HG02981 (cell line): Measurements from ENCODE around the gene SLC13A1.
"Not testable (repeated sequence)": the region's sequence is repeated elsewhere in the genome, so short reads cannot be mapped to it uniquely, and the experiment has no call there.

ENCODE experiments used
- ATAC-seq: cut with Tn5 transposase; IDR thresholded peaks from one replicate; pipeline ENCODE4 v1.9.1; 2021; ENCODE audit warnings: mild to moderate bottlenecking, moderate library complexity; ENCODE audit not compliant: unreplicated experiment

The SLC13A1 gene, protein sequence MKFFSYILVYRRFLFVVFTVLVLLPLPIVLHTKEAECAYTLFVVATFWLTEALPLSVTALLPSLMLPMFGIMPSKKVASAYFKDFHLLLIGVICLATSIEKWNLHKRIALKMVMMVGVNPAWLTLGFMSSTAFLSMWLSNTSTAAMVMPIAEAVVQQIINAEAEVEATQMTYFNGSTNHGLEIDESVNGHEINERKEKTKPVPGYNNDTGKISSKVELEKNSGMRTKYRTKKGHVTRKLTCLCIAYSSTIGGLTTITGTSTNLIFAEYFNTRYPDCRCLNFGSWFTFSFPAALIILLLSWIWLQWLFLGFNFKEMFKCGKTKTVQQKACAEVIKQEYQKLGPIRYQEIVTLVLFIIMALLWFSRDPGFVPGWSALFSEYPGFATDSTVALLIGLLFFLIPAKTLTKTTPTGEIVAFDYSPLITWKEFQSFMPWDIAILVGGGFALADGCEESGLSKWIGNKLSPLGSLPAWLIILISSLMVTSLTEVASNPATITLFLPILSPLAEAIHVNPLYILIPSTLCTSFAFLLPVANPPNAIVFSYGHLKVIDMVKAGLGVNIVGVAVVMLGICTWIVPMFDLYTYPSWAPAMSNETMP

GRCh38 chr7:123199883-123200282 is at the start of gene SLC13A1:
SLC13A1 (minus strand) TSS chr7:123199969; CDS start chr7:123199946, 23 bp downstream.
- no peak for ATAC-seq

DNA sequence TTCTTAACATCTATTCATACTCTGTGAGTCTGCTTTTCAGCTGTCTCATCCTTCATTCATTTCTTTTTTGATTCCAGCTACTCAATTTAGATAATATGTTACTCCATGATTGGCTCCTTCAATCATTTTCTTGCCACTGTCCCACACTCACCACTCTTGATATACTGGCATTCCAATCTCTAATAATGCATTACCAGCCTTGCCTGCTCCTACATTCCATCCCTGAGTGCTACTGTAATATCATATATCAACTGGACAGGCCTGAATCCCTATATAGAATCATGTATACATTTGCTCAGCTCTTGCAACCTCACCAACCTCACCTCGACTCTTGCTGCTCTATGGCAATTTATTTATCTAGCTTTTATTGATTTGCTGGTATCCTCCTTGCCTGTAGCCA is 45.0 kb upstream of the SLC13A1 start:
- ATAC-seq: no peak

DNA sequence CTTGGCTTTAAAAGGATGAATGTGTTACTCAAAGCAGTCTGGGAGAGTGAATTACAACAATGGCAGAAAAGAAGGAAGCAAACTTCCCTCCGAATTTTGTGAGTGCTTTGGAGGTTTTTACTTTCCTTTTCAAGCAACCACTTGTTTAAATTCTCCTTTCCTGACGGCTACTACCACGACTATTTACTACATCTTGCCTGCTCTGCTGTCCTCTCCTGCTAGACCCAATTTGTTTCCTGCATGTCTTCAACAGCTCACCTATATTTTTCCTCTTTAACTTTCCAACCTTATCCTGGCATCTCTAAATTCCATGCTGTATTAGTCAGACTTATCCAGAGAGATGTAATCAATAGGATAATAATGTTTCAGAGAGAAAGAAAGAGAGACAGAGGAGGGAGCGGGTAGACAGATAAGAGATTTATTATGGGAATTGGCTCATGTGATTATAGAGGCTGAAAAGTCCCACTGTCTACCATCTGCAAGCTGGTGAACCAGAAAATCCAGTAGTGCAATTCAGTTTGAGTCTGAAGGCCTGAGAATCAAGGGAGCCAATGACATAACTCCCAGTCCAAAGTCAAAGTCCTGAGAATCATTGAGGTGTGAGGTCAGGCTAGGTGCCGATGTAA is 42.8 kb upstream of the SLC13A1 start:
- no peak for ATAC-seq

DNA sequence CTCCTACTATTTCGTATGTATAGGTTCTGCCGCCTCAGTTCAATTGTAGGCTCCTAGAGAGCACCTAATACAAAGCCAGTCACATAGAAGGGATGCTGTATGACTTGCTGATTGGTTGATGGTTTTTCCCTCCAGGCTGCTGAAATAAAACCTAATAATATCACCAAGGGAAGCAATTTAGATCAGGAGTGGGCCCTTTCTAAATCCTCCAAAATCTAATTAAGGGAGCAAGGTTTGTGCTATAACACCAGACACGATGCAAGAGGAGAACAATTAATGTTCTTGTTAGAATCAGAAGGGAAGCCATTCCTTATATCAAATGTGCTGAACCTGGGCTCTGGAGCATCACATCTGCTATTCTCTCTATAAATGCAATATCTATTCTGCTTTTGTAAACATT is 42.0 kb upstream of the SLC13A1 start:
- ATAC-seq: no peak

DNA sequence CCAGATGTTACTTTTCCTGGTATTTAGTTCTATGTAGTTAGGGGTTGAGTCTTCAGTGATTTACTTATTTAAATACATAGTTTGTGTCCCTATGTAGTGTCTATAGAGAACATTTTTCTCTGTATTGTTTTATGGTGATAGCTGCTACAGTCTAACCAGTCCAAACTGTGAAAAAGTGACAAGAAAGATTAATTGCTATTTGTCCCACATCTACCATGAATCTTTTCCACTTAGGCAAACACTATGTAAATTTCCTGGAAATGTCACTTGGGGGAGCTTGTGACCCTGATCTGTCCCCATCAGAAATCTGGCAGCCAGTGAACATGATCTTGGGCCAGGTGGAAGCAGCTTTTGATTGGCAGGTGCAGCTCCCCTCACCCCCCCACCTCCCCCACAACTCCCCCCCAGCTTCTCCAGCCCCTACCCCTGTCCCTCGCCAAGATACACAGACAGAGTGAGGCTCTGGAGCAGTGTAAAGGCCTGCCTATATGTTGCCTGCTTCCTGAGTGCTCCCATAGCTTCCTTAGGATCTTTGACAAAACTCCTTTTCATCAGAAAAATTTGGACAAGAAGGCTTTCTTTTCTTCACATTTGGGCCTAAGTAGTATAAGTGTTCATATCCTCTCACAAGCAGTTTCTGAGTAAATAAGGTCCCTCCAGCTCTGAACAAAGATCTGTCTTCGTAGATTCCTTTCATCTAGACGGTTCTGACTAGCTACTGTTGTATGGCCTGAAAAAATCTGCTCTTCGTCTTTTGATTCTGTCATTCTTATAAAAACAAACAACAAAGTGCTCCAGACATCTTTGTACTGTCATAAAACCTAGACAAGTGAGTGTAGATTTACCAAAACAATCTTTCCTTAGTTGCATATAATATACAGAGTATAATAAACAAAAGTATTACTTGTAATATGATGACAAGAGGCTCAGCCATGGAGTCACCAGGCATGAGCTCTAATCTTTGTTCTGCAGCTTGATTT is 31.5 kb upstream of the SLC13A1 start:
- ATAC-seq: no peak

DNA sequence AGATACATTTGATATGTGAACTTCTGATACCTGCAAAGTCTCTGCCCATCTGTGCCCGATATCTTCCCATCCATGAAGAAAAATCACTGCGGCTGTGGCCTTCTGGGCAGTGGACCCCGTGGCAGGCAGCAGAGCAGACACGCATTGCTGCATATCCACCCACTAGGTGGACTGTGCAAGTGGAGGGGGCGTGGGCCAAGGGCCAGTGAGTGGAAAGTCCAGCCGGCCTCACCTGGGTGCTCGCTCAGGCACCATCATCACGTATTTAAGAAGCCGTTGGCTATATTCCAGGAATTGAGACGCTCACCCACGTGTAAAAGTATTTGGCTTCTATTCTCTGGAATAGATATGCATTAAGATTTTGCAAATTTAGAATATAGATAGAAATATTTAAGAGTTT is 30.8 kb upstream of the SLC13A1 start:
- ATAC-seq: no peak

- no peak for ATAC-seq
Measured at GRCh38 chr7:123230147-123230546, 30.4 kb upstream of the SLC13A1 start.

- ATAC-seq: no peak
Measured at GRCh38 chr7:123229426-123229825, 29.7 kb upstream of the SLC13A1 start.

GRCh38 chr7:123227666-123228065 is 27.9 kb upstream of the SLC13A1 start:
- ATAC-seq: not testable (repeated sequence)

DNA sequence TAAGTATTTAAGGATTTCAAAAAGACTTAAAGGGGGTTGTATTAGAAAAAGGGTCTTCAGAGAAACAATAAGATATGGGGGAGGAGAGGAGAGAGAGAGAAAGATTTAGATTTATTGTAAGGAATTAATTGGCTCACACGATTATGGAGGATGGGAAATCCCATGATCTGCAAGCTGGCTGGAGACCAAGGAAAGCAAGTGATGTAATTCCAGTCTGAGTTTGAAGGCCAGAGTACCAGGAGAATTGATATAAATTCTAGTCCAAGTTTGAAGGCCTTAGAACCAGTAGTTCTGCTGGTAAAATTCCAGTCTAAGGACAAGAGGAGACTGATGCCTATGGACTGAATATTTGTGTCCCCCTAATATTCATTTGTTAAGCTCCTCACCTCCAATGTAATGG is 20.6 kb upstream of the SLC13A1 start:
- ATAC-seq: no peak

DNA sequence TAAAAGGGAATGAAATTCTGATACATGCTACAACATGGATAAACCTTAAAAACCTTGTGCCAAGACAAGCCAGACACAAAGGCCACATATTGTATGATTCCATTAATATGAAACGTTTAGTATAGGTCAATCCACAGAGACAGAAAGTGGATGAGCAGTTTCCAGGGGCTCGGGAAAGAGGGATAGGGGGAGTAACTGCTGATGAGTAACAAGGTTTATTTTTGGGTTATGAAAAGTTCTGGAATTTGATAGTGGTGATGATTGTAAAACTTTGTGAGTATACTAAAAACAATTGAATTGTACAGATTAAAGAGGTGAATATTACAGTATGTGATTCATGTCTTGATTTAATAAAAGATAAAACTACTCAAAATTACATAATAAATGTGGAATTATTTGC is 19.1 kb upstream of the SLC13A1 start:
- no peak for ATAC-seq

GRCh38 chr7:123216825-123217224 is 17.1 kb upstream of the SLC13A1 start:
- ATAC-seq: no peak

GRCh38 chr7:123215350-123215749 is 15.6 kb upstream of the SLC13A1 start:
- no peak for ATAC-seq

GRCh38 chr7:123211545-123211944 is 11.8 kb upstream of the SLC13A1 start:
- no peak for ATAC-seq

- no peak for ATAC-seq
Measured at GRCh38 chr7:123210986-123211385, 11.2 kb upstream of the SLC13A1 start.

- no peak for ATAC-seq
Measured at GRCh38 chr7:123209786-123210185, 10.0 kb upstream of the SLC13A1 start.

GRCh38 chr7:123208793-123209192 is 9.0 kb upstream of the SLC13A1 start:
- ATAC-seq: no peak

DNA sequence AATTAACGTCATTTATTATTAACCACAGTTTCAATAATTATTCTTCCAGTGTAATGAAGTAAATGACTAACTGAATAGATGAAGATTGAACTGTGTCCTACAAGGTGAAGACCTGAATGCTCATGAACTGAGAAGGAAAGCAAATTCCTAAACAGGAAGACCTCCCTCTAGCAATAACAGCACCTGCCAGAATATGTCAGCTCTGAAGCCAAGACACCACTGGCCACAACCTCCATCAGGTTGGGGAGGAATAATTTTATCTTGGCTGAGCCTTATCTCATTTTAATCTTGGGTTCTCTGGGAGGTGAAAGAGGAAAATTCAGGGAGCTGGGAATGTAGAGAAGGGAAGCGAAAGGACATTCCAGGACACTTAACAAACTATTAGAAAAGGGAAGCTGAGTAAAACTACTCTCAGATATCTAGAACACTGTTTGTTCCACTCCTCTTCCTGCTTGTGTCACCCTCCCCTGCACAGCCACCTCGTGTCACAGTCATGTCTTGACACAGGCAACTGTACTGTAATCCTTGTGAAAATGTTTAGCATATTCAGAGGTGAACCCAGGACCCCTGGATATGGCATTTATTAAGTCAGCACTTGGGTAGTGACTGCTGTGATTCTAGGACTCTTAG is 4.6 kb upstream of the SLC13A1 start:
- ATAC-seq: no peak

GRCh38 chr7:123201901-123202300 is 2.1 kb upstream of the SLC13A1 start:
- ATAC-seq: no peak
